ENCODE measurements around the gene SHROOM1.

Gene SHROOM1

GRCh38 chr5:132838516-132839282, 8.3 kb upstream of the SHROOM1 start:
- H3K4me3 ChIP-seq (ENCODE audit: low read depth, low read length): no peak overlapping the region
- no peak for TF ChIP-seq CTCF (IDR thresholded peaks at IDR 0.05; ENCODE audit: low read depth, low read length)

GRCh38 chr5:132837868-132838267, 7.4 kb upstream of the SHROOM1 start:
- no peak for TF ChIP-seq CTCF (IDR thresholded peaks at IDR 0.05; ENCODE audit: low read depth, low read length)
- H3K4me3 ChIP-seq (ENCODE audit: low read depth, low read length): no peak overlapping the region

GRCh38 chr5:132836852-132837251, 6.4 kb upstream of the SHROOM1 start:
- no peak overlapping the region for H3K4me3 ChIP-seq (ENCODE audit: low read depth, low read length)
- no peak for TF ChIP-seq CTCF (IDR thresholded peaks at IDR 0.05; ENCODE audit: low read depth, low read length)

GRCh38 chr5:132834057-132834456, 3.6 kb upstream of the SHROOM1 start:
- TF ChIP-seq CTCF (IDR thresholded peaks at IDR 0.05; ENCODE audit: low read depth, low read length): no peak
- no peak overlapping the region for H3K4me3 ChIP-seq (ENCODE audit: low read depth, low read length)

GRCh38 chr5:132832612-132833011, 2.2 kb upstream of the SHROOM1 start:
- no peak overlapping the region for H3K4me3 ChIP-seq (ENCODE audit: low read depth, low read length)
- no peak for TF ChIP-seq CTCF (IDR thresholded peaks at IDR 0.05; ENCODE audit: low read depth, low read length)

- H3K4me3 ChIP-seq (ENCODE audit: low read depth, low read length): peak overlapping the region; percentile 59
- no peak for TF ChIP-seq CTCF (IDR thresholded peaks at IDR 0.05; ENCODE audit: low read depth, low read length)
These were observed 831 bp upstream of the SHROOM1 start for GRCh38 chr5:132831095-132831860.

Data from WI38 (cell line).